ENCODE data around the gene OR13J1. TPM values are rescaled to one million over a fixed set of nuclear protein-coding genes. Genes with fewer than 3 reads are reported as not detected.
A peak's percentile ranks its signal among the peaks of the same experiment; 100 is the strongest.

OR13J1 gene
- total RNA-seq, 2 experiments from 2014 or later = not detected

GRCh38 chr9:35867538-35867937 lies 2.7 kb downstream of the OR13J1 start:
- ATAC-seq = no peak
- peaks cover 5% of the 10 kb centered on the region for H3K27me3 Mint-ChIP-seq (ENCODE audit: low read depth)
- POLR2A ChIA-PET = no interaction called here
- H3K27ac Mint-ChIP-seq = no peak overlapping the region
- H3K9me3 Mint-ChIP-seq (ENCODE audit: insufficient read depth) = no peaks in the 10 kb centered on the region
- no peaks in the 10 kb centered on the region for H3K36me3 Mint-ChIP-seq (ENCODE audit: low read depth)
- CTCF ChIA-PET = interaction anchor here (1.3 kb wide), 1 partner anchor 14 kb away, joined by 5 read pairs; no protein-coding TSS in a partner anchor
- no peak overlapping the region for H3K4me3 Mint-ChIP-seq
- no peak for DNase-seq
- H3K4me1 Mint-ChIP-seq (ENCODE audit: low read depth) = no peaks in the 10 kb centered on the region

- Mint-ChIP-seq H3K27me3 (ENCODE audit: low read depth) (peaks cover 18% of the 10 kb centered on the region), H3K36me3 (ENCODE audit: low read depth) (no peaks in the 10 kb centered on the region), H3K9me3 (ENCODE audit: insufficient read depth) (no peaks in the 10 kb centered on the region), H3K4me1 (ENCODE audit: low read depth) (no peaks in the 10 kb centered on the region), H3K4me3 (no peak overlapping the region), H3K27ac (no peak overlapping the region)
- CTCF ChIA-PET = interaction anchor here (1.0 to 3.0 kb wide), 4 partner anchors 17 to 74 kb away, joined by 3 to 12 read pairs (median 5); no protein-coding TSS in a partner anchor
- POLR2A ChIA-PET = no interaction called here
- DNase-seq = peak; percentile 14
- no peak for ATAC-seq
These were observed 5.4 kb downstream of the OR13J1 start for GRCh38 chr9:35864695-35865255.

GRCh38 chr9:35863583-35863982 lies 6.6 kb downstream of the OR13J1 start:
- Mint-ChIP-seq H3K4me3 (no peak overlapping the region), H3K27me3 (ENCODE audit: low read depth) (peaks cover 21% of the 10 kb centered on the region), H3K9me3 (ENCODE audit: insufficient read depth) (no peaks in the 10 kb centered on the region), H3K4me1 (ENCODE audit: low read depth) (no peaks in the 10 kb centered on the region), H3K27ac (no peak overlapping the region), H3K36me3 (ENCODE audit: low read depth) (no peaks in the 10 kb centered on the region)
- ATAC-seq (no peak), DNase-seq (peak; percentile 17)
- CTCF ChIA-PET = interaction anchor here (2.0 to 3.6 kb wide), 2 partner anchors 19 to 37 kb away, joined by 7 to 16 read pairs; no protein-coding TSS in a partner anchor
- POLR2A ChIA-PET = no interaction called here

GRCh38 chr9:35862328-35862727 lies 7.9 kb downstream of the OR13J1 start:
- Mint-ChIP-seq H3K9me3 (ENCODE audit: insufficient read depth) (no peaks in the 10 kb centered on the region), H3K36me3 (ENCODE audit: low read depth) (no peaks in the 10 kb centered on the region), H3K27ac (no peak overlapping the region), H3K27me3 (ENCODE audit: low read depth) (peaks cover 21% of the 10 kb centered on the region), H3K4me1 (ENCODE audit: low read depth) (no peaks in the 10 kb centered on the region), H3K4me3 (no peak overlapping the region)
- no peak for ATAC-seq
- POLR2A ChIA-PET = no interaction called here
- CTCF ChIA-PET = interaction anchor here (1.5 to 3.6 kb wide), 2 partner anchors 14 to 20 kb away, joined by 3 to 16 read pairs; no protein-coding TSS in a partner anchor
- DNase-seq = peak; percentile 14

GRCh38 chr9:35861161-35861897 lies 8.9 kb downstream of the OR13J1 start:
- no peaks in the 10 kb centered on the region for H3K9me3 Mint-ChIP-seq (ENCODE audit: insufficient read depth)
- H3K4me3 Mint-ChIP-seq = no peak overlapping the region
- H3K27me3 Mint-ChIP-seq (ENCODE audit: low read depth) = peaks cover 21% of the 10 kb centered on the region
- ChIA-PET CTCF (interaction anchor here (0.9 to 3.6 kb wide), 4 partner anchors 13 to 71 kb away, joined by 3 to 16 read pairs (median 4); no protein-coding TSS in a partner anchor), POLR2A (no interaction called here)
- no peak overlapping the region for H3K27ac Mint-ChIP-seq
- no peaks in the 10 kb centered on the region for H3K36me3 Mint-ChIP-seq (ENCODE audit: low read depth)
- no peaks in the 10 kb centered on the region for H3K4me1 Mint-ChIP-seq (ENCODE audit: low read depth)
- no peak for DNase-seq
- ATAC-seq = no peak

GRCh38 chr9:35859990-35860339 lies 10.2 kb downstream of the OR13J1 start:
- peaks cover 21% of the 10 kb centered on the region for H3K27me3 Mint-ChIP-seq (ENCODE audit: low read depth)
- POLR2A ChIA-PET = no interaction called here

GRCh38 chr9:35859310-35859989 lies 10.8 kb downstream of the OR13J1 start:
- CTCF ChIA-PET = interaction anchor here (3.0 kb wide), 1 partner anchor 23 kb away, joined by 18 read pairs; no protein-coding TSS in a partner anchor
- ATAC-seq = no peak
- peak; percentile 20 for DNase-seq
- H3K27ac Mint-ChIP-seq = no peak overlapping the region
- no peaks in the 10 kb centered on the region for H3K9me3 Mint-ChIP-seq (ENCODE audit: insufficient read depth)
- H3K4me3 Mint-ChIP-seq = no peak overlapping the region
- H3K36me3 Mint-ChIP-seq (ENCODE audit: low read depth) = no peaks in the 10 kb centered on the region
- H3K4me1 Mint-ChIP-seq (ENCODE audit: low read depth) = no peaks in the 10 kb centered on the region
- POLR2A ChIA-PET = no interaction called here
- peaks cover 21% of the 10 kb centered on the region for H3K27me3 Mint-ChIP-seq (ENCODE audit: low read depth)

More at GRCh38 chr9:35859990-35860339, 10.2 kb downstream of the OR13J1 start:
- Mint-ChIP-seq H3K4me1 (ENCODE audit: low read depth) (no peaks in the 10 kb centered on the region), H3K27ac (no peak overlapping the region), H3K4me3 (no peak overlapping the region), H3K36me3 (ENCODE audit: low read depth) (no peaks in the 10 kb centered on the region), H3K9me3 (ENCODE audit: insufficient read depth) (no peaks in the 10 kb centered on the region)
- DNase-seq = no peak
- CTCF ChIA-PET = interaction anchor here (3.0 to 3.6 kb wide), 2 partner anchors 22 kb away, joined by 16 to 18 read pairs; no protein-coding TSS in a partner anchor
- ATAC-seq = no peak

GRCh38 chr9:35858458-35858857 lies 11.7 kb downstream of the OR13J1 start:
- ChIA-PET POLR2A (interaction anchor here (0.7 kb wide), 1 partner anchor 9 kb away, joined by 3 read pairs; no protein-coding TSS in a partner anchor), CTCF (interaction anchor here (1.3 to 3.0 kb wide), 4 partner anchors 23 to 87 kb away, joined by 4 to 18 read pairs (median 6); no protein-coding TSS in a partner anchor)
- Mint-ChIP-seq H3K36me3 (ENCODE audit: low read depth) (no peaks in the 10 kb centered on the region), H3K4me3 (no peak overlapping the region), H3K27me3 (ENCODE audit: low read depth) (peaks cover 21% of the 10 kb centered on the region), H3K9me3 (ENCODE audit: insufficient read depth) (no peaks in the 10 kb centered on the region), H3K27ac (no peak overlapping the region), H3K4me1 (ENCODE audit: low read depth) (no peaks in the 10 kb centered on the region)
- no peak for ATAC-seq
- DNase-seq = no peak

- DNase-seq = peak; percentile 13
- Mint-ChIP-seq H3K4me3 (no peak overlapping the region), H3K4me1 (ENCODE audit: low read depth) (no peaks in the 10 kb centered on the region), H3K27me3 (ENCODE audit: low read depth) (peaks cover 15% of the 10 kb centered on the region), H3K36me3 (ENCODE audit: low read depth) (no peaks in the 10 kb centered on the region), H3K27ac (no peak overlapping the region), H3K9me3 (ENCODE audit: insufficient read depth) (no peaks in the 10 kb centered on the region)
- ATAC-seq = no peak
- ChIA-PET CTCF (interaction anchor here (1.0 to 3.0 kb wide), 5 partner anchors 11 to 98 kb away, joined by 3 to 18 read pairs (median 4); no protein-coding TSS in a partner anchor), POLR2A (interaction anchor here (1.6 kb wide), 1 partner anchor 24 kb away, joined by 3 read pairs; no protein-coding TSS in a partner anchor)
These were observed 13.3 kb downstream of the OR13J1 start for GRCh38 chr9:35856882-35857281.

GRCh38 chr9:35856206-35856605 lies 14.0 kb downstream of the OR13J1 start:
- Mint-ChIP-seq H3K36me3 (ENCODE audit: low read depth) (no peaks in the 10 kb centered on the region), H3K4me1 (ENCODE audit: low read depth) (no peaks in the 10 kb centered on the region), H3K9me3 (ENCODE audit: insufficient read depth) (no peaks in the 10 kb centered on the region), H3K4me3 (no peak overlapping the region), H3K27me3 (ENCODE audit: low read depth) (peaks cover 11% of the 10 kb centered on the region), H3K27ac (no peak overlapping the region)
- ChIA-PET POLR2A (interaction anchor here (1.6 kb wide), 1 partner anchor 23 kb away, joined by 3 read pairs; no protein-coding TSS in a partner anchor), CTCF (interaction anchor here (1.4 kb wide), 1 partner anchor 98 kb away, joined by 3 read pairs; no protein-coding TSS in a partner anchor)
- DNase-seq (no peak), ATAC-seq (no peak)

GRCh38 chr9:35854091-35854762 lies 16.0 kb downstream of the OR13J1 start:
- ChIA-PET POLR2A (no interaction called here), CTCF (interaction anchor here (0.9 kb wide), 1 partner anchor 28 kb away, joined by 4 read pairs; no protein-coding TSS in a partner anchor)
- DNase-seq (no peak), ATAC-seq (no peak)
- peaks cover 4% of the 10 kb centered on the region for H3K27me3 Mint-ChIP-seq (ENCODE audit: low read depth)
- H3K4me1 Mint-ChIP-seq (ENCODE audit: low read depth) = no peaks in the 10 kb centered on the region
- no peaks in the 10 kb centered on the region for H3K9me3 Mint-ChIP-seq (ENCODE audit: insufficient read depth)
- H3K4me3 Mint-ChIP-seq = no peak overlapping the region
- H3K36me3 Mint-ChIP-seq (ENCODE audit: low read depth) = no peaks in the 10 kb centered on the region
- no peak overlapping the region for H3K27ac Mint-ChIP-seq

Data from activated CD8-positive, alpha-beta T cell treated with anti-CD3 and anti-CD28 coated beads, Interleukin-2, amount 10 ng/mL, durations not matched to agents 7 days and 5 days (primary cell).